NB4 (cell line): ENCODE results near the gene HTRA1.

ENCODE experiments used
- MYC ChIP-seq: IDR thresholded peaks from 2 replicates; pipeline ENCODE4 v1.6.1; 2011; ENCODE audit warnings: low read depth, low read length
- POLR2A ChIP-seq: IDR thresholded peaks from 2 replicates; pipeline ENCODE4 v1.6.1; 2011; ENCODE audit warnings: mild to moderate bottlenecking; ENCODE audit not compliant: insufficient read length; ENCODE audit errors: extremely low read depth
- TF ChIP-seq, protein P1 (sequence below): IDR thresholded peaks from one replicate; pipeline ENCODE4 v1.5.1; 2012; ENCODE audit warnings: low read depth, low read length
- TF ChIP-seq, protein P2 (sequence below): IDR thresholded peaks from 2 replicates; pipeline ENCODE4 v1.6.1; 2011; ENCODE audit warnings: low read depth, low read length

DNA sequence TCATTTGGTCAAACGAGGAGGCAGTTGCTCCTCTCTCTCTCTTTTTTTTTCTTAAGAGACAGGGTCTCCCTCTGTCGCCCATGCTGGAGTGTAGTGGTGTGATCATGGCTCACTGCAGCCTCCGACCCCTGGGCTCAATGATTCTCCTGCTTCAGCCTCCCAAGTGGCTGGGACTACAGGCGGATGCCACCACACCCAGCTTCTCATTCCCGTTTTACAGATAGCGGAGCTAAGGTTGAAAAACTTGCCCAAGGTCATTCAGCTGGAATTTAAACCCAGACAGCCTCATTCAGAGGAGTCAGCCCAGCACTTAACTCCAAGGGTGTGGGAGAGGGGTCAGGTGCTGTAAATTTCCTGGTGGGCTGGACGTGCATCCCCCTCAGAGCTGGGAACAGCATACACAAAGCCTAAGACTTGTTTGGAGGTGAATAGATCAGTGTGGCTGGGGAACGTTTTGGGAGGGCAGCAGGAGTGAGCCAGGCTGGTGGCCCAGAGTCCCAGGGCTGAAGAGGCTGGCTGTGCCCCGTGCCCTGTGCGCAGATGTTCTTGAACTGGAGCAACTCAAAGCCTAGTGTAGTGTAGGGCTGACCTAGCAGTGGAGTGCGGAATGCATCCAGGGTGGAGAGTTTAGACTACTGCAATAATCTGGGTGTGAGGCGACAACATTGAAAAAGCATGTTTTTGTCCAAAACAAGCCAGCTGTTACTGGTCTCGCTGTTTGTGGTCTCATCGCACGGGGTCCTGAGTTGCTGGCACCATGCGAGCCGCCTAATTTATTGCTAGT lies 2.3 kb downstream of the HTRA1 start:
- TF ChIP-seq, protein P1, sequence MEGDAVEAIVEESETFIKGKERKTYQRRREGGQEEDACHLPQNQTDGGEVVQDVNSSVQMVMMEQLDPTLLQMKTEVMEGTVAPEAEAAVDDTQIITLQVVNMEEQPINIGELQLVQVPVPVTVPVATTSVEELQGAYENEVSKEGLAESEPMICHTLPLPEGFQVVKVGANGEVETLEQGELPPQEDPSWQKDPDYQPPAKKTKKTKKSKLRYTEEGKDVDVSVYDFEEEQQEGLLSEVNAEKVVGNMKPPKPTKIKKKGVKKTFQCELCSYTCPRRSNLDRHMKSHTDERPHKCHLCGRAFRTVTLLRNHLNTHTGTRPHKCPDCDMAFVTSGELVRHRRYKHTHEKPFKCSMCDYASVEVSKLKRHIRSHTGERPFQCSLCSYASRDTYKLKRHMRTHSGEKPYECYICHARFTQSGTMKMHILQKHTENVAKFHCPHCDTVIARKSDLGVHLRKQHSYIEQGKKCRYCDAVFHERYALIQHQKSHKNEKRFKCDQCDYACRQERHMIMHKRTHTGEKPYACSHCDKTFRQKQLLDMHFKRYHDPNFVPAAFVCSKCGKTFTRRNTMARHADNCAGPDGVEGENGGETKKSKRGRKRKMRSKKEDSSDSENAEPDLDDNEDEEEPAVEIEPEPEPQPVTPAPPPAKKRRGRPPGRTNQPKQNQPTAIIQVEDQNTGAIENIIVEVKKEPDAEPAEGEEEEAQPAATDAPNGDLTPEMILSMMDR: no peak
- TF ChIP-seq POLR2A (no peak), MYC (no peak)
- TF ChIP-seq, protein P2, sequence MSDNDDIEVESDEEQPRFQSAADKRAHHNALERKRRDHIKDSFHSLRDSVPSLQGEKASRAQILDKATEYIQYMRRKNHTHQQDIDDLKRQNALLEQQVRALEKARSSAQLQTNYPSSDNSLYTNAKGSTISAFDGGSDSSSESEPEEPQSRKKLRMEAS: no peak
